ENCODE data around the gene CADM1.

GRCh38 chr11:115220423-115220822 is 283.8 kb downstream of the CADM1 start:
- no peak for TF ChIP-seq POLR2A (IDR thresholded peaks at IDR 0.05)
- TF ChIP-seq, protein P1, sequence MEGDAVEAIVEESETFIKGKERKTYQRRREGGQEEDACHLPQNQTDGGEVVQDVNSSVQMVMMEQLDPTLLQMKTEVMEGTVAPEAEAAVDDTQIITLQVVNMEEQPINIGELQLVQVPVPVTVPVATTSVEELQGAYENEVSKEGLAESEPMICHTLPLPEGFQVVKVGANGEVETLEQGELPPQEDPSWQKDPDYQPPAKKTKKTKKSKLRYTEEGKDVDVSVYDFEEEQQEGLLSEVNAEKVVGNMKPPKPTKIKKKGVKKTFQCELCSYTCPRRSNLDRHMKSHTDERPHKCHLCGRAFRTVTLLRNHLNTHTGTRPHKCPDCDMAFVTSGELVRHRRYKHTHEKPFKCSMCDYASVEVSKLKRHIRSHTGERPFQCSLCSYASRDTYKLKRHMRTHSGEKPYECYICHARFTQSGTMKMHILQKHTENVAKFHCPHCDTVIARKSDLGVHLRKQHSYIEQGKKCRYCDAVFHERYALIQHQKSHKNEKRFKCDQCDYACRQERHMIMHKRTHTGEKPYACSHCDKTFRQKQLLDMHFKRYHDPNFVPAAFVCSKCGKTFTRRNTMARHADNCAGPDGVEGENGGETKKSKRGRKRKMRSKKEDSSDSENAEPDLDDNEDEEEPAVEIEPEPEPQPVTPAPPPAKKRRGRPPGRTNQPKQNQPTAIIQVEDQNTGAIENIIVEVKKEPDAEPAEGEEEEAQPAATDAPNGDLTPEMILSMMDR (IDR thresholded peaks at IDR 0.05) = no peak
